Endothelial cell of umbilical vein (primary cell): Measurements from ENCODE around the gene RTP3. TPM values are rescaled to one million over a fixed set of nuclear protein-coding genes. Genes with fewer than 3 reads are reported as not detected.

ENCODE experiments used
- BruUV-seq: library from RNA; stranded (reverse); fragments of 400-500 nt; replicated peaks from 2 replicates; lab custom pipeline; 2021; lab: Mats Ljungman, UMichigan
- CTCF ChIA-PET: fragments of 300-600, 350-600 bp; sonication (Branson Sonifier 250); formaldehyde crosslinking; loops from one replicate; lab custom pipeline; 2021; ENCODE audit warnings: antibody characterized with exemption, inconsistent platforms; lab: Charles Lee
- POLR2A ChIA-PET: fragments of 300-600, 350-600 bp; sonication (Branson Sonifier 250); formaldehyde crosslinking; loops from one replicate; lab custom pipeline; 2021; ENCODE audit warnings: antibody characterized with exemption, inconsistent platforms; lab: Charles Lee
- DNase-seq: peaks from one replicate; pipeline ENCODE4 v3.0.0-alpha.2; 2011; ENCODE audit warnings: low read depth, low spot score
- FAIRE-seq: peaks from 2 replicates; lab custom pipeline; 2011; peaks lifted over from hg19 to GRCh38; lab: Jason Lieb, UNC
- H2AFZ ChIP-seq: 2 replicates; pipeline ENCODE4 v1.6.0; 2012; ENCODE audit warnings: low read depth, low read length, control low read depth, inconsistent platforms
- H3K27ac ChIP-seq: 2 replicates; pipeline ENCODE4 v1.5.1; 2011; ENCODE audit warnings: low read depth, mild to moderate bottlenecking, control low read depth, low read length, moderate library complexity; ENCODE audit not compliant: insufficient read depth
- H3K27me3 ChIP-seq, 2 experiments: 2 replicates each; pipeline versions ENCODE4 v1.6.0 to v1.6.1; 2011; ENCODE audit warnings: low read length in 2 of 2, mixed read lengths in 1 of 2; ENCODE audit not compliant: control insufficient read depth in 2 of 2, insufficient read depth in 2 of 2
- H3K36me3 ChIP-seq, 2 experiments: 2 replicates in 1 of 2; 3 replicates in 1 of 2; pipeline ENCODE4 v1.5.1; 2011; ENCODE audit warnings: low read length in 2 of 2, mild to moderate bottlenecking in 1 of 2, moderate library complexity in 1 of 2; ENCODE audit not compliant: control insufficient read depth in 2 of 2, insufficient read depth in 2 of 2; ENCODE audit errors: extremely low read depth in 1 of 2
- H3K4me1 ChIP-seq: 3 replicates; pipeline ENCODE4 v1.5.1; 2011; ENCODE audit warnings: mild to moderate bottlenecking, low read length; ENCODE audit not compliant: control insufficient read depth, insufficient read depth; ENCODE audit errors: extremely low read depth
- H3K4me2 ChIP-seq: 2 replicates; pipeline ENCODE4 v1.6.1; 2011; ENCODE audit warnings: low read length, control low read depth, mixed read lengths; ENCODE audit not compliant: insufficient read depth
- H3K4me3 ChIP-seq, 3 experiments: fragments of 200-600 bp in 1 of 3; sonication (generic), shearing (Covaris generic) in 1 of 3; replicated peaks in 1 of 3; 2 replicates each; pipeline ENCODE4 v1.5.1; 2011 to 2016; ENCODE audit warnings: control low read depth in 3 of 3, low read length in 3 of 3, mild to moderate bottlenecking in 2 of 3, inconsistent platforms in 1 of 3, low read depth in 1 of 3, moderate library complexity in 1 of 3; ENCODE audit not compliant: insufficient read depth in 1 of 3
- H3K79me2 ChIP-seq: 2 replicates; pipeline ENCODE4 v1.6.0; 2012; ENCODE audit warnings: low read length, inconsistent platforms; ENCODE audit not compliant: control insufficient read depth, insufficient read depth
- H3K9ac ChIP-seq: replicated peaks from 2 replicates; pipeline ENCODE3; 2011; ENCODE audit warnings: low read length, control low read depth; ENCODE audit not compliant: insufficient read depth; ENCODE audit errors: extremely low read depth
- H3K9me1 ChIP-seq: replicated peaks from 3 replicates; pipeline ENCODE4 v1.6.0; 2011; ENCODE audit warnings: mild to moderate bottlenecking, low read length; ENCODE audit not compliant: control insufficient read depth, insufficient read depth; ENCODE audit errors: extremely low read depth
- H3K9me3 ChIP-seq: replicated peaks from 2 replicates; pipeline ENCODE4 v1.5.1; 2012; ENCODE audit warnings: low read length, inconsistent platforms; ENCODE audit not compliant: control insufficient read depth, insufficient read depth
- H4K20me1 ChIP-seq: replicated peaks from 2 replicates; pipeline ENCODE3; 2011; ENCODE audit warnings: mild to moderate bottlenecking, low read length; ENCODE audit not compliant: control insufficient read depth, insufficient read depth; ENCODE audit errors: extremely low read depth
- CTCF ChIP-seq, 2 donors: IDR thresholded peaks; 1 replicate in 1 of 2; 2 replicates in 1 of 2; pipeline ENCODE4 v1.5.1; 2011; ENCODE audit warnings: low read length in 2 of 2, mild to moderate bottlenecking in 2 of 2, moderate library complexity in 2 of 2, control low read depth in 1 of 2, inconsistent platforms in 1 of 2, low read depth in 1 of 2; ENCODE audit not compliant: insufficient read depth in 1 of 2; ENCODE audit errors: extremely low read depth in 1 of 2
- FOS ChIP-seq: IDR thresholded peaks from 2 replicates; pipeline ENCODE4 v1.6.1; 2011; ENCODE audit warnings: mild to moderate bottlenecking, low read length, moderate library complexity, borderline replicate concordance; ENCODE audit not compliant: insufficient read depth
- JUN ChIP-seq: IDR thresholded peaks from 2 replicates; pipeline ENCODE4 v1.6.1; 2011; ENCODE audit warnings: borderline replicate concordance, low read depth; ENCODE audit not compliant: insufficient read length, insufficient read depth
- MAX ChIP-seq: IDR thresholded peaks from 2 replicates; pipeline ENCODE4 v1.6.1; 2011; ENCODE audit not compliant: insufficient read depth, insufficient read length
- POLR2A ChIP-seq: IDR thresholded peaks from 2 replicates; pipeline ENCODE4 v1.6.1; 2012; ENCODE audit warnings: low read depth, mild to moderate bottlenecking, control low read depth, low read length
- POLR2AphosphoS5 ChIP-seq: IDR thresholded peaks from 2 replicates; pipeline ENCODE4 v1.6.1; 2012; ENCODE audit warnings: low read depth, mild to moderate bottlenecking, control low read depth, low read length, moderate library complexity; ENCODE audit not compliant: insufficient read depth
- dilution Hi-C: fragments of 300-500 bp; cut with MboI; formaldehyde crosslinking; loops from one replicate; pipeline ENCODE4 v1.15.0; 2019; ENCODE audit warnings: low sequenced_read_pairs; ENCODE audit not compliant: extremely low pct_ligation_motif_present
- intact Hi-C: fragments of 100-400 bp; cut with micrococcal nuclease; formaldehyde crosslinking; loops from one replicate; pipeline ENCODE4 v1.10.0; 2022
- polyA plus RNA-seq, 4 experiments: library from polyadenylated mRNA; depleted of rRNA in 3 of 4; stranded (reverse) in 3 of 4; unstranded in 1 of 4; fragments of >200 nt; gene quantifications; 2 replicates each; pipeline versions ENCODE4 v1.2.1 to v1.2.3, GENCODE V29; 2011 to 2012; ENCODE audit warnings: missing spikeins in 1 of 4
- total RNA-seq: library from RNA; stranded (reverse); gene quantifications from 2 replicates; pipeline ENCODE4 v1.2.3, GENCODE V29; 2021

Gene RTP3
- total and polyA plus RNA-seq, 2 donors (not counting 3 experiments of a cell fraction or from before 2014, with no cell fraction given): 0.06 TPM; not detected in 1

GRCh38 chr3:46448721-46449120 is 49.1 kb upstream of the RTP3 start:
- H3K36me3 ChIP-seq: no peaks in the 10 kb centered on the region
- FAIRE-seq: no peak
- peaks cover 0 to 8% of the 10 kb centered on the region in 2 experiments for H3K27me3 ChIP-seq
- no TSS peak for BruUV-seq
- H3K9ac ChIP-seq: no peak overlapping the region
- CTCF ChIA-PET: interaction anchor here (1.8 to 3.3 kb wide), 4 partner anchors 13 to 181 kb away, joined by 10 to 34 read pairs (median 14); no protein-coding TSS in a partner anchor
- H3K4me1 ChIP-seq: no peaks in the 10 kb centered on the region
- intact Hi-C loops: no loop called here
- TF ChIP-seq FOS (no peak), POLR2A (no peak), JUN (no peak), POLR2AphosphoS5 (no peak), MAX (no peak), CTCF (IDR thresholded peaks at IDR 0.05; ENCODE audit: extremely low read depth in 1 of 2, insufficient read depth in 1 of 2, low read depth in 1 of 2, low read length in 2 of 2) (no peak)
- H3K9me1 ChIP-seq: no peaks in the 10 kb centered on the region
- dilution Hi-C loops: no loop called here
- H3K79me2 ChIP-seq: no peaks in the 10 kb centered on the region
- H4K20me1 ChIP-seq: no peaks in the 10 kb centered on the region
- no peak overlapping the region for H3K4me3 ChIP-seq
- no peaks in the 10 kb centered on the region for H3K9me3 ChIP-seq
- H2AFZ ChIP-seq: no peak overlapping the region
- no peak overlapping the region for H3K4me2 ChIP-seq
- POLR2A ChIA-PET: no interaction called here
- H3K27ac ChIP-seq: no peak overlapping the region
- no peak for DNase-seq
